GM18873 (cell line): ENCODE results near the gene MPPED2.

Source experiments
- ATAC-seq: cut with Tn5 transposase; IDR thresholded peaks from one replicate; pipeline ENCODE4 v1.9.1; 2021; ENCODE audit warnings: mild to moderate bottlenecking, moderate library complexity, moderate number of reproducible peaks; ENCODE audit not compliant: unreplicated experiment, low FRiP score

Gene MPPED2

DNA sequence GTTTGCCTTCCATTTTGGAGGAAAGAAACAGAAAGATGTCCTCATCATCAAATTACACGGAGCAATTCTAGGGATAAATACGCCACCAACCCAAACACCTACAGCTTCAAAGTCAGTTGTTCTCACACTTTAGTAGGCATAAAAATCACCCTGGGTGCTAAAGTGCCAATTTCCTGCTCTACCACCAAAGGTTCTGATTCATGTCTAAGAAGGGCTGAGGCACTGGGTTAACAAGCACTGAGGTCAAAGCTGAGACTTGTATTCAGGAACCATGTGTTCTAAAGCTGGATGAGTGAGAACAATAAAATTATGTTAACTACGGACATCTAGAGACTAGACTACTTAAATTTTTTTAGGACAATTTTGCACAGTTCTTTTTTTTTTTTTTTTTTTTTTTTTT, 127.6 kb downstream of the MPPED2 start:
- ATAC-seq, result no peak

DNA sequence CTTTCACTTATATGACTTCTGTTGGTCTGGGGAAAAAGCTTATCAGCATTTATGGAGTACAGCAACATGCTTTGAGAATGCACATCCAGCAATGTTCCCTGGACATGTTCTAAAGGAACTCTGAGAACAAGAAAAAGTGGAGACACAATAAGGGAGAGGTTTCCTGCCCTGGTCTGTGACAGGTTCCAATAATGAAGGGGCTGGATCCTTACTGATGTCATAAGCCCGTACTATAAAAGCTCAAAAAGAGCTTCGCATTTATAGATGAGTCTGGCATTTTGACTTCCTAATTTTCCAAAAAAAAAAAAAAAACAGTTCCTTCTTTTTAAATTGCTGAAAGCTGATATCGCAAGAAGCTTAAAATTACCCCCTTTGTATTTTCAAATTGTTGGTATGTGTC, 129.1 kb downstream of the MPPED2 start:
- no peak for ATAC-seq

DNA sequence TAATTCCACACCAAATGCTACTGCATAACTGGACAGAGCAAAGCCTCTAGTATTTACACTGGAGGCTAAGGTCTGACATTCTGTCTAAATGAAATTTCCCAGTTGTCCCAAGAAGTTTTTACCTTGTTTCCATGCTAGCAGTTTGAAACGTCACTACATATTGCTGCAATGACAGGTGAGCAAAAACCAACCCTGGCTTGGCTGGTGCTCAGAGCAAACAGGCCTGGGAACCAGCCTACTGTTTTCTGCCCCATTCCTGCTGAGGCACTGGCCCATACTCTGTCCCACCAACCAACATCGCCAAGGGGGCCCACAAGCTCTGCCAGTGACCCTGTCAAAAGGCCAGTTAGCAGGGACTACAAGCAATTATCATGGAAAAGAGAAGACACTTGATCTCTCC, 131.1 kb downstream of the MPPED2 start:
- no peak for ATAC-seq

DNA sequence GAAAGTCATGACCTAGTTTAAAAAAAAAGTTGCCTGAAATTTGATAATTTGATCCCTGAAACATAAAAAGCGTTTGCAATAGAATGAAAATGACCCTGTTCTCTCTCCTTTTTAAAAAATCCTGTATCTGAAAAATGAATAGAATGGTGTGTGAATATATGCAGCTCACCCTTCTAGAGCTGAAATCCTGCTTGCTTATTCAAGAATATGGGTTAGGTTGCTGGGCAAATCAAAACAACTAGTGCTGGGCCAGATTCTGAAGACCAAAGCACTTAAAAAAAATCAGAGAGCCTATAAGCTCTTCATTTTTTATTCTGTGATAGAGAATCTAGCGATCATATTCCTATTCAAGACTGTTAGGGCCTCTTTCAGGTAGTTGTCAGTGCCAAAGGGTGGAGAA, 131.6 kb downstream of the MPPED2 start:
- ATAC-seq, result no peak

DNA sequence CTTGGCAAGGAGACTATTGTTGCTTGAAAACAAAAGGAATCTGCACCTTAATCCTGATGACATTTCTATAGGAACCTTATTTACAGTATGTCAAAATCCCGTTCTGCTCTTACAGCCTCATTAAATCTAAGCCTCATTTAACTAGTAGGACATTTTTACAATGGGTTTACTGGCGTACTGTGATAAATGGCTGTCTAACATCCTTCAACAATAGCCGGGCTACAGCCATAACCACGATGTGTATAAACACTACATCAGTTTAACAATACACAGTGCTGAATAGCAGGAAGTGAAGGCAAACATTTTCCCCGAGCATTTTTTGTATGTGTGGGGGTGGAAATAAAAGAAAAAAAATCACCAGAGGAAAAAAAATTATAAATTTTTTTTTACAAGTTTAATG, 132.0 kb downstream of the MPPED2 start:
- ATAC-seq, result no peak

DNA sequence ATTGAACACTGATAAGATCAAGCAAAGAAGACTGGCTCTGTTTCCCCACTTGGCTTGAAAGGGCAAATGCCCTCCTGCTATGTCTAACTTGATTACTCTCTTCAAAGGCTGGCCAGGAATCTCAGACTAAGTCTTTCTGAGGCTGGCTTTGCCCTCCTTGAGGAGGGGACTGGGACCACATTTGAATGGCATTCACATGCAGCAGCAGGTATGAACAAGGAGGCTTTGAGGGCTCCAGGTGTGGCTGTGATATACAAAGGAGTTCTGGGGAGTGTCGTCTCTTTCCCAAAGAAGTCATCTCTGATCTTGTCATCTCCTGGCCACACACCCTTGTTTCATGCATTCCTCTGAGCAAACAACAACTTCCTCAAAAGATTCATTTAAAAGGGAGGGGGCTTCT, 132.4 kb downstream of the MPPED2 start:
- ATAC-seq, result no peak

DNA sequence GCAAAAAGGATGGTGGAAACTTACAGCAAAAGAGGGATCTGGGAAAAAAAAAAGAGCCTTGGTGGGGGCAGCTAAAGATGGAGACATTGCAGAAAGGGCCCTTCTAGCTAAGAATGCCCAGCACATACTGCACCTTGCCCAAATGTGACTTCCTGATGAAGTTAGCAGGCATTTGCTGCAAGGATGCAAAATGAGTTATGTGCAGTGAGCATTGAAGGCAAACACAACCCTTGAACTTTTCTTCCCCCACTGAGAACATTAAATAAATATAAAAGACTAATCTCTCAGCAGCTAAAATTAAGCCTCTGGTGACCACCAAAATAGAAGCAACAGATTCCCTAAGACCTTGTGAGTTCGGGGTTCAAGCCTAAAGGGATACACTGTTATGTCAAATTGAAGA, 133.3 kb downstream of the MPPED2 start:
- ATAC-seq, result no peak

DNA sequence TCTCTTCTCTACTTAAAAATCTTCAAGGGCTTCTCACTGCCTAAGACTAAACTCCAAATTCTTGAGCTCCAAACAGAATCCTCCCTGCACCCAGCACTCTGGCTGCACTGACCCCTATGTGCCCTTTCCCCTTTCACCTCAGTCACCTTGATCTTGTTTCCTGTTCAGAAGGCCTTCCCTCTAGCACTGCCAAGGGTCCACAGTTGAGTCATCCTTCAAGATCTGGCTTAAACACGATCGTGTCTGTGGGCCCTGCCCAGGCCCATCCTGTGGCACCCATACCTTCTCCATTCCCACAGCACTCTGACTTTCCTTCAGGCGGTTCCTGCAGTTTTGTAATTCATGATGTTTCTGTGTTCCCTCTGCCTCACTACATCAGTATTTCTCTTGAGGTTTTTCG, 134.0 kb downstream of the MPPED2 start:
- no peak for ATAC-seq

DNA sequence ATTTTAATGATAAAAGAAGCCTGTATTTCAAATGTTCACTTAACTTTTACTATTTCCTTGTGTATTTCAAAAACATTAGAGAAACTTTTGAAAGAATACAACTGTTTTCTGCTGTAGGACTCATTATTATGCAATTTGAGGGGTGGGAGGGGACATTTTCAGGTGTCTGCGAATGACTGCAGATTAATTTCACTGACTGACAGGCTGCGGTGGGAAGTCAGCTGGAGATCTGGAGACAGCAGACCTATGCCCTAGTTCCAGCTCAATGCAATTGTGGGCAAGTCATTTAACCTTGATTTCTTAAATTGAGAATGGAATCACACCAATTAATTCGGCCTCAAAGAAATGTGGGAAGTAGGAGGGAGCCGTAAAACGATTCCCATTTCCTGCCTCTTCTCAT, 134.5 kb downstream of the MPPED2 start:
- ATAC-seq, result no peak

DNA sequence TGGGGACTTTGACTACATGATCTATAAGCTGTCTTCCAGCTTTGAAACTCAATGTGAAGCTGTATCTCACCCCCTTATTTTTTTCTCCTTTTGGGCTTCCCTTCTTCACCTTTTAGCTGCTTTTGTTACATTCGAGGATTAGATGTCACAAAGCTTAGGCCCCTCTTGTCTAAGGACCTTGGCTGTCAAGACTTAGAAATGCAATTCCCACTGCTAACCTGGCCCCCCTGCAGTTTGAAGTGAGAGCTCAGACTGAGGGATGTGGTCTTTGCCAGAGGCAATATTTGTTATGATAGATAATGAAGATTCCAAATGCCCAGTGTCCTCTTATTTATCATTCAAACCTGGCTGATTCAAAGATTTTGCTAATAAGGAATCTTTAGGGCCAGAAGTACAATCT, 135.0 kb downstream of the MPPED2 start:
- ATAC-seq, result no peak

DNA sequence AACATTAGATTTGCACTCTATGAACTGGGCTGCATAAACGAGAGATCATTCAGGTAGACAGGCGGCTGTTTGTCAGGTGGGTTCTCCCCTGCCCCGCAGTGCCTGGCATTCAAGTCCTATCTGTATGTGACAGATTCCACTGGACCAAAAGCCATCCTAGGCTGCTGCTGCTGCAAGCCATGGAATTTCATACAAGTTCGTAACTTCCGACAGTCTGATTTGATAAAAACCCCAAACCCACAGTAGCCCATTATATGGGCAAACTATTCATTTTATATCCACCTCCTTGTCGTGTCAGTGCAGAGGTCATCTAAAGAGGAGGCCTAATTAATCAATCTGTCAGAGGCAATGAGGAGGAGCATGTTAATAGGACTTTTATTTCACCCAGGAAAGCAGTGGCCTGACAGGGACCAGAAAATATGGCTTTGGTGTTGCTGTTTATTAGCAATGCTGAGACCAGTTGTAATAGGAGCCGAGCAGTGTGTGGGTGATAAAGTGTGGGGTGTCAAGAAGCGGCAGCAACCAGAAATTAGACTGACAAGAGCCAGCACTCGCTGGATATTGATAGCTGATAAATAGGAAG, 139.0 kb downstream of the MPPED2 start:
- no peak for ATAC-seq

DNA sequence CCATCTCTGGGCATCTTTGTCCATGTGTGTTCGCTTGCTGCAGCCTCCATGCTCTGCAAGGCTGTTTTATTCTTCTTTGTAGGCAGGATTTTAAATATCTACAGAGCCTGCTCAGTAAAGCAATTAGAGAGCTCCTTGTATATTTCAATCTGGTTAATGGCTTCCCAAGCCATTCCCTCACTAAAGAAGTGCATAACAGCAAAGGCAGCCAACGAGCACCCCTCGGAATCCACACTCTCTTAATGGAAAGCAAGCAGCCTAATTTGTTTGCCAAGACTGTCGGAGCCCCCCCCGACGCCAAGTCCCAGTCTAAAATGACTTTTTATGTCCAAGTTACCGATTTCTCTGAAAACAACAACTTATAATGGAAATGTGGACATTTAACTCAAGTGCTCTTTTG, 139.6 kb downstream of the MPPED2 start:
- no peak for ATAC-seq

DNA sequence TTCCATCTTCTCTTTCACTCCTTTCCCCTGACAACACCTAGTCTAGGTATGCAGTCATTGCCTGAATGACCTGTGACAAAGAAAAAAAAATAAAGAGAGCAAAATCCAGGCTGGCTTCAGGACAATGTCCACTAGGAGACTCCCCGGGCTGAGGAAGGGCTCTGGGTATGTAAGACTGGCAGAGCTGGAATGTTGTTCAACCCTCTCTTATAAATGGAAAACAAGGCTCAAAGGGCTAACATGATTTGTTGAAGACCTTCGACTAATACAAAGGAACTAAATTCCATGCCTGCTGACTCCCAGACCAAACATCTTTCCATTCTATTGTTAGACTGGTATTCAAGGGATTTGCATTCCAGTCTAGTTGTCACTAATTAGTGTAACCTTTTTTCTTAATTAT, 141.1 kb downstream of the MPPED2 start:
- no peak for ATAC-seq

DNA sequence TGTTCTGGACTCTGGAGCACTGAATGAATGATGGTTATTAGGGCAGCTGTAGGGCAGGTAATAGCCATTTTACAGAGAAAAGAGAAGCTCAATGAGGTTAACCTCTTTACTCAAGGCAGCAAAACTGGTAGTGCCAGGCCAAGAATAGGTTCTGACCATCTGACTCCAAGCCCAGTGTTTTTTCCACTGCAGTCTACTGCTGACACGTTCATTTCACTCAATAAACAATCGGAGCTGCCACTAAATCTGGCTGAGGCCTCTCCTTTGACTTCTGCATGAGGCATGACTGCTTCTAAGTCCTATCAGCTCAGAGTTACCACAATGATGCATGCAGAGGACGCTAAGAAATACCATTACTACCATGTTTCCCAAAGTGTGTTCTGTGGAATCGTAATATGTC, 145.6 kb downstream of the MPPED2 start:
- ATAC-seq, result no peak

DNA sequence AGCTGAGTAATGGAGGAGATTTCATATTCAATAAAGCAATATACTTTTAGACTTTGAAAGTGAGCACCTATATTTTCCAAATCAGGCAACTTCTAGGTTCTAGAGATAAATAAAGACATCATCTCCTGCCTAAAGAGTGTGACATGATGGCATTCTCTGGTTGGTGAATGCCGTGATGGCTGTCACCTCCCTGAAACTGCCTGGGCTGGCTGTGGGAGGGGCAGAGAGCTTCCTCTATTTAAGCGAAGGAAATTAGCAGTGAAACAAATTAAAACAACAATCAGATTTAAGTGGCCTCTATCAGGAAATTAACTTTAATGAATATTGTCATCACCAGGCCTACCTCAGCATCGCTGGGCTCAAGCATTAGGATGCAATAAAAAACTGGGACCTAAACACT, 149.4 kb downstream of the MPPED2 start:
- no peak for ATAC-seq

DNA sequence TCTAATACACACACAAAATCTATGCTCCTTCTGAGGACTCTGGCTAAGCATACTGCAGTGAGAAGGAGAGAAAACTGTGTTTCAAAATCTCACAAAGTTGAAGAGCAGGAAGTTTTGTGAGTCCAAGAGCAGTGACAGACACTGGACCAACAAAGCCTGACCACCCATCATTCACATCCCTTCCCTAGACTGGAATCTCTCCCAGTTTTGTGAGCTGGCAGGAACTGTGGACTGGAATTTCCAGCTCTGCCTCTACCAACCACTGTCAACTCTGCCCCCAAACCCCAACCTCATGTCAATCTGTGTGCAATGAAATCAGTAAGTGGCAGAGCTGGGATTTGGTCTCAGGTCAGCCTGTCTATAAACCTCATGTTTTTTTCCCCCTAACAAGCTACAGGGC, 150.7 kb downstream of the MPPED2 start:
- no peak for ATAC-seq

DNA sequence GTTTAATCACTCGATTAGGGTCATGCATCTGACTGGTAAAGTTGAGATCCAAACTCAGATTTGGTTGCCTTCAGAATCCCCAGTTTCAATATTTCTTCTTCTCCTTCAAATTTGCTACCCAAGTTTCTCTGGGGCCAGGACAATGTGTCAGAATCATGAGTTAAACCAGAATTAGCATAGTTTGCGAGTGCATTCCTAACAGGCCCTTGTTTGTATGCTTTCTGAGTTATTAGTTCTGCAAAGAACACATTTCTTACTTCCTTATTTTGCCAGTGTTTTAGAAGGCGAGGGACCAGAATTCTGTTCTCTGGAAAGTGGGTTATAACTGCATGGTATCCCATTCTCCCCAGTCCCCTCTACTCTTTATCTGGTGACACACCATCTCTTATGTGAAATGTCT, 151.3 kb downstream of the MPPED2 start:
- ATAC-seq, result no peak

DNA sequence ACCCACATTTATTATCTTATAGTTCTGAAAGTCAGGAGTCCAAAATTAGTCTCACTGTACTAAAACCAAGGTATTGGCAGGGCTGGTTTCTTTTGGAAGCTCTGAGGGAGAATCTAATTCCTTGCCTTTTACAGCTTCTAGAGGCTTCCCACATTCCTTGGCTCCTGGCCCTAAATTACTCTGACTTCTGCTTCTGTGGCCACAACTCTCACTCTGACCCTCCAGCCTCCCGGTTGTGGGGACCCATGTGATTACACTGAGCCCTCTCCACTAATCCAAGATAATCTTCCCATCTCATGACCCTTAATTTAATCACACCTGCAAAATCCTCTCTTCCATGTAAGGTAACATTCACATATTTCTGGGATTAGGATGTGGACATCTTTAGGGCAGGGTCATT, 152.3 kb downstream of the MPPED2 start:
- no peak for ATAC-seq

DNA sequence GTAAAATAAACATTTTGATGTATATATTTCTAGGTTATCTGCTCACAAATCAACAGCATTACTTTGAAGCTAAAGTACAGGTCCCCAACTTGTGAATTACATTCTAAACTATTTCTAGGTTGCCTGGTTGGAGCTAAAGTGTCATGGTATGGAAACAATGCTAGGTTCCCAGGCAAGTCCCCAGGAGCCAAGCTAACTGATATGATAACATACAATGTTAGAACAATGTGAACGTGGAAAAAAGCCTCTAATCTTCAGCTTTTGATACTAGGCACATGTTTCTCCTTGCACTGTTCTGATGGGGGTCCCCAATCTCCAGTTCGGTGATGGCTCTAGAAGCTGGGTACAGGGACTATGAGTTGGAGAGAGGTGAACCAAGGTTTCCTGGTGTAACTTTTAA, 153.4 kb downstream of the MPPED2 start:
- no peak for ATAC-seq

DNA sequence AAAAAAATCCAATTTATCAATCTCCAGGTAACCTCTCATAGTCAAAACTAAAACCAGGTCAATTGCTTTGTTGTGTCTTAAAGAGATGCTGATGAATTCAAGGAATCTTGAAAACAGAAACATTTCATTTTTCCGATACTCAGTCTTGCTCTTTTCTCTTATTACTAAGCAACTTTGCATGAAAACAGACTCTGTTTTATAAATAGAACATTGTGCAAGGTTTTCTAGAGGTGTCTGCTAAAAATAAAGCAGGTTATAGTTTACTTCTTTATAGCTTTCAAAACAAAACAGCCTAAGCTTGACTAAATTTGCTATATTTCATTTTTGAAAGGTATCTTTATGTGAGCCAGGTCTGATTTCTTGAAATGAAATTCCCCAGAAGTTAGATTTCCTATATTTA, 154.0 kb downstream of the MPPED2 start:
- no peak for ATAC-seq

DNA sequence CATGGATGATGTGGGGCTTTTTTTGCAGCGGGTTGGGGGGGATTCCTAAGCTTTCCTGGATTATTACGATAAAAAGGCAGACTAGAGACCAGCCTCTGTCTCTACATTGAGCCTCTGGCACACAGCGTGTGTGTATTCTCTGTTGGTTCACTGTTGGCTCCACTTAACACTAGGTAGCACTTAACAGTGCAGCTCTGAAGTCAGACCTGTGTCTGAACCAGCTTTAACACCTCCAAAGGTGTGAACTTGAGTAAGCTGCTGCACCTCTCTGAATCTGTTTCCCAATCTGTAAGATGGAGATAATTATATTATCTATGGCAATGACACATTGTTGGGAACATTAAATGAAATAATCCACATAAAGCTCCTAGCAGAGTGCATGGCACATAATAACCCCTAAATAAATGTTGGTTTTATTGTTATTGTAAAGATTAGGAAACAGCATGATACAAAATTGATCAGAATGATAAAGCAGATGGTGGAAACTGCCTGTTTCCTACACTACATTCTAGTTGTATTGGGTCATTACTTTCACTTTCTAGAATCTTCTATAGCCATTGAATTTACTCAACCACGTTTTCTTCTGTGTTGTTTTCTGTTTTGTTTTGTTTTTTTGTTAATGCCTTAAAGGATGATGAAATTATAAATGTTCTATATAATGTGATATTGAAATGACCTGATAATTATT, 154.9 kb downstream of the MPPED2 start:
- no peak for ATAC-seq

DNA sequence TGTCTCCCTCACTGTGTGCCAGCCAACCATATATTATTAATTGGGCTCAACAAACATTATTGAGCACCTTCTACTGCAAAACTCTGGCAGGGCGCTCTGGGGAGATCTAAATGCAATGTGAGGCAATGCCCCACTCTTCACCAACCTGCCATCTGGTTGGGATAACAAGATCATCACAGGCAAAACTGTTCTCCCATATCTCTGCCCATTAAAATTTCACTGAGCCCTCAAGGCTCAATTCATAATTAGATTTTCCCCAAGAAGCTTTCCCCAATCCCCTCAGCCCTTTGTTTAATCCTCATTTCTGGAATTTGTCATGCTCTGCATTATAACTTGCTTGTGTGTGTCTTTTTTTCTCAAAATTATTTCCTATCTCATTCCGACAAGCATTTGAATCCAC, 156.6 kb downstream of the MPPED2 start:
- no peak for ATAC-seq

DNA sequence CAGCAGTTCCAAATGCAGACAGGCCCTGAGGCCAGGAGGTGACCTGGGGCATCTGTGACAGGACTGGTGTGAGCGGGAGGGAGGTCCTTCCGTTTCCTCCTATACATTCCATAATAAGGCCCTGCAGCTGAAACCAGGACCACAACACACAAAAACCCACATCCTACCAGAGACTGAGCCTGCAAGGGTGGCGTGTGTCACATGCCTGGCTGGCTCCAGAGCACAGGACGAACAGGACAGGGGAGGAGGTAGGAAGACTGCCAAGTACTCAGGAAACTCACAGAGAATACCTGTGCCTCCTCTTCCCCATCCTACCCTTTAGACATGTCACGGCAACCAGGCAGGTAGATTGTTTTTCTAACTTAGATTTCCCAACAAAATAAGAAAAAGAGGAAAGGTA, 159.4 kb downstream of the MPPED2 start:
- no peak for ATAC-seq
